Gastroesophageal sphincter (tissue), 3 donors: ENCODE results near the gene UNG.

Source experiments
- CTCF ChIP-seq, 4 experiments: fragments of 200-600 bp in 2 of 4; fragments of 450-650 bp in 2 of 4; sonication (generic) in 1 of 4; IDR thresholded peaks; one replicate each; pipeline ENCODE4 v1.5.1; 2017 to 2019; ENCODE audit warnings: antibody characterized with exemption in 4 of 4, mild to moderate bottlenecking in 2 of 4, moderate library complexity in 2 of 4
- EP300 ChIP-seq: sonication (generic); formaldehyde crosslinking; IDR thresholded peaks from one replicate; pipeline ENCODE4 v1.6.1; 2017; ENCODE audit warnings: antibody characterized with exemption, mild to moderate bottlenecking
- POLR2A ChIP-seq, 2 donors: fragments of 450-650 bp; IDR thresholded peaks; one replicate each; pipeline ENCODE4 v1.6.1; 2017; ENCODE audit warnings: antibody characterized with exemption in 2 of 2, mild to moderate bottlenecking in 2 of 2, moderate library complexity in 1 of 2
- POLR2AphosphoS5 ChIP-seq: sonication (generic); formaldehyde crosslinking; IDR thresholded peaks from one replicate; pipeline ENCODE4 v1.6.1; 2017; ENCODE audit warnings: antibody characterized with exemption

GRCh38 chr12:109069307-109070271, 27.8 kb upstream of the UNG start:
- TF ChIP-seq CTCF (IDR thresholded peaks at IDR 0.05), result no peak
- no peak for TF ChIP-seq POLR2A (IDR thresholded peaks at IDR 0.05)
- no peak for TF ChIP-seq POLR2AphosphoS5
- no peak for TF ChIP-seq EP300
